Activated CD4-positive, alpha-beta T cell treated with anti-CD3 and anti-CD28 coated beads, Interleukin-2, amount 50 U/mL, for 24 hours (primary cell): Measurements from ENCODE around the gene PPP2R3B.
"Not testable (repeated sequence)": the region's sequence is repeated elsewhere in the genome, so short reads cannot be mapped to it uniquely, and the experiment has no call there.

Source experiments
- DNase-seq, 2 donors: peaks; one replicate each; pipeline ENCODE4 v3.0.0-alpha.2; 2020; ENCODE audit warnings: low read depth in 1 of 2, low spot score in 1 of 2

PPP2R3B gene

GRCh38 chrX:305781-306613, 80.7 kb downstream of the PPP2R3B start:
- DNase-seq: not testable (repeated sequence)

DNA sequence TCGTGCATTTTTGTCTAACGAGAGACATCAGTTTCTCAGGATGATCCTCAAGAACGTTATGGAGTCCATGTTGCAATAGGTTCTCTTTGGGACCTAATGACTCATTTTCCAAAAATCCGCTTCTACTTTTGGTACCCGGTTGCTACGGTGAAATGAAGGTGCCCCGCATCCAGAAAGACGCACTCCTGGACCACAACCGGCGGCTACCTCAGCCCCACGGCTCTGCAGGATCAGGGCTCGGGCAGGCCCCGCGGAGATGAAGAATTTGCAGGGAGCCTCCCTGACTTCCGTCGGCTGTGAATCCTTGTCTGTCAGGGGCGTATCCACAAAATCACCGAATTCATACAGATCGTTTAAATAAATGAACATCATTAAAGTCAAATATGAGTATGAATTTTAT, 83.7 kb downstream of the PPP2R3B start:
- no peak for DNase-seq

GRCh38 chrX:300334-300733, 86.4 kb downstream of the PPP2R3B start:
- no peak for DNase-seq

DNA sequence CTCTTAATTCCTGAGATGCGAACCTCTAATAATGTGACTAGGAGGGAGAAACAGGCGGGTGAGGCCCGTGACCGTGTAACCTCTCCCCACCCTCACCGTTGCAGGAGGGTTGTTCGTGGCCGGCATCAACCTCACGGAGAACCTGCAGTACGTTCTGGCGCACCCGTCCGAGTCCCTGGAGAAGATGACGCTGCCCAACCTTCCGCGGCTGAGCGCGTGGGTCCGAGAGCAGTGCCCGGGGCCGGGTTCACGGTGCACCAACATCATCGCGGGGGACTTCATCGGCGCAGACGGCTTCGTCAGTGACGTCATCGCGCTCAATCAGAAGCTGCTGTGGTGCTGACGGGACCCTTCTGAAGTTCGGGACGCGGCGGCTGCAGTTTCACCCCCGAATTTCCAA, 87.7 kb downstream of the PPP2R3B start:
- DNase-seq: no peak

- DNase-seq: no peak
These were observed 91.6 kb downstream of the PPP2R3B start for GRCh38 chrX:295136-295535.

GRCh38 chrX:292900-293897, 93.5 kb downstream of the PPP2R3B start:
- no peak for DNase-seq

- no peak for DNase-seq
These were observed 95.3 kb downstream of the PPP2R3B start for GRCh38 chrX:291411-291901.

DNA sequence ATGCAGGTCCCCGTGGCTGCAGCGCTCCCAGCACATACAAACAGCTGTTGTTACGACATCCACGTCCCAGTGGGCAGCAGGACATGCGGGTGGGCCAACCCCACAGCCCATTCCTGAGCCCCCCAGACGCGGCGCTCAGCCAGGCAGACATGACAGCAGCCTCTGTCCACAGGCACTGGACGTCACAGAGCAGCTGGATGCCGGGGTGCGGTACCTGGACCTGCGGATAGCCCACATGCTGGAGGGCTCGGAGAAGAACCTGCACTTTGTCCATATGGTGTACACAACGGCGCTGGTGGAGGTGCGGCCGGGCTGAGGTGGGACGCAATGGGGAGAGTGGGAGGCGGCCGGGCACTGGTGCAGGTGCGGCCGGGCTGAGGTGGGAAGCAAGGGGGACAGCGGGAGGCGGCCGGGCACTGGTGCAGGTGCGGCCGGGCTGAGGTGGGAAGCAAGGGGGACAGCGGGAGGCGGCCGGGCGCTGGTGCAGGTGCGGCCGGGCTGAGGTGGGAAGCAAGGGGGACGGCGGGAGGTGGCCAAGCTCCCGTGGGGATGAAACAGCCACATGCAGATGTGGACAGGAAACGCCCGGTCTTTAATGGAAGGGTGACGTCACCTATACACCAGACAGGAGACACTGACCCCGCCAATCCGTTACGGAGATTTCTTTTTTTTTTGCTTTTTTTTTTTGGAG, 96.1 kb downstream of the PPP2R3B start:
- DNase-seq: no peak

DNA sequence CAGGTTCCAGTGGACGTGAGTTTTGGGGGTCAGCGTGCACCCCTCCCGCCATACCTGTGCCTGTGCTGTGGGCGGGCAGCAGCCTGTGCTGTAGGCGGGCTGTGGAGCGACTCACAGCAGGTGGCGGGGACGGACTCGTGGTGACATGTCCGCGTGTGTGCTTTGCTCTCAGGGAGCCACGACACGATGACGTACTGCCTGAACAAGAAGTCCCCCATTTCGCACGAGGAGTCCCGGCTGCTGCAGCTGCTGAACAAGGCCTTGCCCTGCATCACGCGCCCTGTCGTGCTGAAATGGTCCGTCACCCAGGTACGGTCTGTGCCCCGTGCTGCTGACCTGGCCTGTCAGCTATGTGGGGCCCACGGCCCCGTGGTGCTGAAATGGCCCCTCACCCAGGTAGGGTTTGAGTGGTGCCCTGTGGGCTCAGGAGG, 98.1 kb downstream of the PPP2R3B start:
- DNase-seq: no peak

DNA sequence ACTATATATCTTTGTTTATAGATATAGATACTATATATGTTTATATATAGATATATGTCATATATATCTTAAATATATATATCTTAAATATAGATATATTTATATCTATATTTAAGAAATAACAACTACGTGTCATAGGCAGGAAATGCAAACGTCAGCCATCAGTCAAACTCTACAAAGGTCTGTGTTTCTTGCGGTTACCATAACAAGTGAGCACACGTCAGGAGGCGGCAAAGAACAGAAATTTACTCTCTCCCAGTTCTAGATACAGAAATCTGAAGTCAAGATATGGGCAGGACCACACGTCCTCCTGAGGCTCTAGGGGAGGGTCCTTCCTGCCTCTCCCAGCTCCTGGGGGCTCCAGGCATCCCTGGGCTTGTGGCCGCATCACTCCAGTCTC, 99.0 kb downstream of the PPP2R3B start:
- no peak for DNase-seq

- no peak for DNase-seq
These were observed 101.5 kb downstream of the PPP2R3B start for GRCh38 chrX:285076-285677.
